Right lobe of liver (tissue), 6 donors: ENCODE results near the gene CRX. TPM values are rescaled to one million over a fixed set of nuclear protein-coding genes. Genes with fewer than 3 reads are reported as not detected.

Experiments used
- ATAC-seq, 4 donors: fragments of 200-7000 bp; cut with Tn5 transposase; one replicate each; pipeline ENCODE4 v1.9.1; 2020; ENCODE audit warnings: mild to moderate bottlenecking in 4 of 4, moderate library complexity in 4 of 4
- DNase-seq, 3 donors: peaks; one replicate each; pipeline ENCODE4 v3.0.0-alpha.2; 2020
- H3K27ac ChIP-seq, 3 donors: fragments of 200-600 bp; one replicate each; pipeline ENCODE4 v1.8.0; 2022
- H3K27me3 ChIP-seq, 2 donors: fragments of 200-600 bp; one replicate each; pipeline ENCODE4 v1.8.0; 2022
- H3K36me3 ChIP-seq, 4 donors: fragments of 200-600 bp; sonication (generic) in 1 of 4; one replicate each; pipeline versions ENCODE4 v1.5.1 to v1.8.0; 2017 to 2022; ENCODE audit warnings: control low read depth in 1 of 4
- H3K4me1 ChIP-seq, 4 donors: fragments of 200-600 bp; sonication (generic) in 1 of 4; one replicate each; pipeline versions ENCODE4 v1.5.1 to v1.8.0; 2017 to 2022; ENCODE audit warnings: control low read depth in 1 of 4
- H3K4me3 ChIP-seq, 3 donors: fragments of 200-600 bp; one replicate each; pipeline ENCODE4 v1.8.0; 2022
- H3K9me3 ChIP-seq, 4 donors: fragments of 200-600 bp; sonication (generic) in 1 of 4; one replicate each; pipeline versions ENCODE4 v1.5.1 to v1.8.0; 2017 to 2022; ENCODE audit warnings: control low read depth in 1 of 4
- CTCF ChIP-seq, 4 donors: fragments of 200-600 bp in 3 of 4; fragments of 450-650 bp in 1 of 4; IDR thresholded peaks; one replicate each; pipeline versions ENCODE4 v1.5.1 to v1.8.0; 2016 to 2022; ENCODE audit warnings: antibody characterized with exemption in 4 of 4, mild to moderate bottlenecking in 2 of 4
- POLR2A ChIP-seq: fragments of 450-650 bp; IDR thresholded peaks from one replicate; pipeline ENCODE4 v1.6.1; 2017; ENCODE audit warnings: antibody characterized with exemption, mild to moderate bottlenecking
- WGBS: methylation state at CpG from one replicate; pipeline ENCODE4 v1.1.6; 2018; ENCODE audit warnings: low coverage, low lambda C conversion rate; ENCODE audit not compliant: insufficient coverage; ENCODE audit errors: missing lambda C conversion rate; 5-methylcytosine and 5-hydroxymethylcytosine counted together
- intact Hi-C, 2 donors: fragments of 100-400 bp; cut with DNase I; formaldehyde crosslinking; loops; one replicate each; pipeline versions ENCODE4 v1.11.2 to v1.14.1; 2022
- total RNA-seq, 6 experiments: library from RNA; depleted of rRNA in 2 of 6; stranded (reverse); fragments of >200 nt in 2 of 6; fragmentation: NEBNext Ultra II Directional in 3 of 6; extraction: Animal tissue kit (Norgen Biotek cat#: 25700) in 3 of 6; gene quantifications; one replicate each; pipeline versions ENCODE4 v1.1.0 to v1.2.4, GENCODE V29; 2016 to 2023
- donor health status: DM: no; HTN: yes; CAD: no.
- donor health status: DM: no; HTN: no; CAD: no.
- donor health status: DM: no; HTN: no; CAD: no.
- donor health status: DM: no; HTN: yes; CAD: no.
- donor health status: DM: no; HTN: yes; CAD: no.

CRX gene
- total RNA-seq, 6 experiments from 2014 or later = not detected

- no peaks in the 10 kb centered on the region for H3K36me3 ChIP-seq
- ATAC-seq = no peak
- intact Hi-C loops = no loop called here
- no peaks in the 10 kb centered on the region for H3K4me1 ChIP-seq
- H3K4me3 ChIP-seq = no peak overlapping the region
- no peaks in the 10 kb centered on the region for H3K9me3 ChIP-seq
- TF ChIP-seq POLR2A (no peak), CTCF (IDR thresholded peaks at IDR 0.05) (no peak)
- WGBS = no CpG with 5 or more reads among the region's 8 CpGs
- no peak overlapping the region for H3K27ac ChIP-seq
- H3K27me3 ChIP-seq = no peaks in the 10 kb centered on the region
- no peak for DNase-seq
Observed at GRCh38 chr19:47836038-47836437, 14.3 kb downstream of the CRX start.

DNA sequence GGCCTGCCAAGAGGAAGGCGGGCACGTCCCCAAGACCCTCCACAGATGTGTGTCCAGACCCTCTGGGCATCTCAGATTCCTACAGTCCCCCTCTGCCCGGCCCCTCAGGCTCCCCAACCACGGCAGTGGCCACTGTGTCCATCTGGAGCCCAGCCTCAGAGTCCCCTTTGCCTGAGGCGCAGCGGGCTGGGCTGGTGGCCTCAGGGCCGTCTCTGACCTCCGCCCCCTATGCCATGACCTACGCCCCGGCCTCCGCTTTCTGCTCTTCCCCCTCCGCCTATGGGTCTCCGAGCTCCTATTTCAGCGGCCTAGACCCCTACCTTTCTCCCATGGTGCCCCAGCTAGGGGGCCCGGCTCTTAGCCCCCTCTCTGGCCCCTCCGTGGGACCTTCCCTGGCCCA is 17.7 kb downstream of the CRX start:
- H3K9me3 ChIP-seq = no peaks in the 10 kb centered on the region
- no peaks in the 10 kb centered on the region for H3K4me1 ChIP-seq
- no peaks in the 10 kb centered on the region for H3K27me3 ChIP-seq
- H3K36me3 ChIP-seq = no peaks in the 10 kb centered on the region
- ATAC-seq (peak in 1 of 4 donors; percentile 36), DNase-seq (no peak)
- H3K4me3 ChIP-seq = no peak overlapping the region
- 68% methylated on average over 13 of the region's 16 CpGs for WGBS
- TF ChIP-seq POLR2A (no peak), CTCF (IDR thresholded peaks at IDR 0.05) (no peak)
- no peak overlapping the region for H3K27ac ChIP-seq
- intact Hi-C loops = no loop called here

DNA sequence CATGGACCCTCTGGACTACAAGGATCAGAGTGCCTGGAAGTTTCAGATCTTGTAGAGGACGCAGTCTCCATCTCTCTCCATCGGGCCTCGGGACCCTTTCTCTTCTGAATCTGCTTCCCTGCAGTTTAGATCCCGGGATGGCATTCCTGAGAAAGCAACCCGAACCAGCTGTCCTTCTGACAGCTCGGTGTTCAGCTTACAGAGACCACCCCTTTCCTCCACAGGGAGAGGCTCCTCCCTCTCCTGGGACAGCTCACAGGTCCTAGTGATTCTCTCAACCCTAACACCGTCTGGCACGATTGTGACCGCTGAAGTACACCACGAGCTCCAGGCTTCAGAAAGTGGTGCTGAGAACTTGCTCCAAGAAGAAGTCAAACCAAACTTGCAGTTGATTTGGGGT is 18.2 kb downstream of the CRX start:
- WGBS = 19% methylated on average over 7 of the region's 10 CpGs
- Histone ChIP-seq H3K4me1 (no peaks in the 10 kb centered on the region), H3K27ac (no peak overlapping the region), H3K9me3 (no peaks in the 10 kb centered on the region), H3K36me3 (no peaks in the 10 kb centered on the region), H3K27me3 (no peaks in the 10 kb centered on the region), H3K4me3 (no peak overlapping the region)
- peak in 1 of 4 donors; percentile 14 for ATAC-seq
- TF ChIP-seq POLR2A (no peak), CTCF (IDR thresholded peaks at IDR 0.05) (no peak)
- intact Hi-C loops = no loop called here
- no peak for DNase-seq

DNA sequence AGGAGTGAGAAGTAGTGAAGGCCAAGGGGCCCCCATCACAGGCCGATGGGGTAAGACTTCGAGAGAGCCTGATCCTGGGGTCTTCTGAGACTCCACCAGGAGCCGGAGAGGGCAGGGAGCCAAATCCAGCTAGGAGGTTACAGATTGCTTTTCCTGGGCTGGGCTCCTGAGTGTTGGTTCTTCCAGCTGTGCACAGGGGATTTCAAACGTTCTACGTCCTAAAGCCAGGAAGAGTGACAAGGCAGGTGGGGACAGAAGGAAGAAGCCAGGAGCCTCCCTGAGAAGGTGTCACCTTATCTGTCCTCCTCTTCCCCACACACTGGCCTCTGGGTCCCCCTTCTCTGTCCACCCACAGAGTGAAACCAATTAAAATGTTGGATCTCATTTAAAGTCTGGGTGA is 21.2 kb downstream of the CRX start:
- no peaks in the 10 kb centered on the region for H3K4me1 ChIP-seq
- H3K4me3 ChIP-seq = no peak overlapping the region
- no peak overlapping the region for H3K27ac ChIP-seq
- no peaks in the 10 kb centered on the region for H3K36me3 ChIP-seq
- 25% methylated on average over 2 of the region's 5 CpGs for WGBS
- H3K27me3 ChIP-seq = no peaks in the 10 kb centered on the region
- DNase-seq (no peak), ATAC-seq (no peak)
- no peaks in the 10 kb centered on the region for H3K9me3 ChIP-seq
- intact Hi-C loops = no loop called here
- TF ChIP-seq POLR2A (no peak), CTCF (IDR thresholded peaks at IDR 0.05) (no peak)

- ATAC-seq = no peak
- H3K27ac ChIP-seq = no peak overlapping the region
- H3K36me3 ChIP-seq = no peaks in the 10 kb centered on the region
- TF ChIP-seq CTCF (IDR thresholded peaks at IDR 0.05) = no peak
- TF ChIP-seq POLR2A = no peak
- intact Hi-C loops = no loop called here
- DNase-seq = no peak
- no peak overlapping the region for H3K4me3 ChIP-seq
- 78% methylated on average over 8 of the region's 10 CpGs for WGBS
- no peaks in the 10 kb centered on the region for H3K27me3 ChIP-seq
- no peaks in the 10 kb centered on the region for H3K9me3 ChIP-seq
- H3K4me1 ChIP-seq = no peaks in the 10 kb centered on the region
Observed at GRCh38 chr19:47848425-47848822, 26.7 kb downstream of the CRX start.
